Activated CD4-positive, alpha-beta T cell treated with anti-CD3 and anti-CD28 coated beads, Interleukin-2, amount 50 U/mL, for 16 hours (primary cell): ENCODE data around the gene STAG1.

ENCODE experiments used
- DNase-seq: peaks from one replicate; pipeline ENCODE4 v3.0.0-alpha.2; 2020

The STAG1 gene

DNA sequence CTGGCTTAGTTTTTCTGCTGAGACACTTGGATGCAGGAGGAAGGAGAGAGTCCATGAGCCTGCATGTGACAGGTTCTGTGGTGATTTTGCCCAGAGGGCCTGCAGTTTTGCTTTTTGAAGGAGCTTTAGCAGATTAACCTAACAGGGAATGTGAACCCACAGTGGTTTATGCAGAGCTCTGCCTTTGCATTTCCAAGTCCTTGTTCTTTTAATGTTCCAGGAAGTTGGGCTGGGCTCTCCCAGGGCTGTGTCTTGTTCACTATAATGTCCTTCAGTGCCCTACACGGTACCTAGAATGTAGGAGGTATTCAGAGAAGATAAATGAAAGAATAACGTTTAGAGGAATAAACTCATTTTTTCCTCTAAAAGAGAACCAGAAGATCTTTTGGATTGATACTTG, 451.7 kb downstream of the STAG1 start:
- DNase-seq, result no peak

DNA sequence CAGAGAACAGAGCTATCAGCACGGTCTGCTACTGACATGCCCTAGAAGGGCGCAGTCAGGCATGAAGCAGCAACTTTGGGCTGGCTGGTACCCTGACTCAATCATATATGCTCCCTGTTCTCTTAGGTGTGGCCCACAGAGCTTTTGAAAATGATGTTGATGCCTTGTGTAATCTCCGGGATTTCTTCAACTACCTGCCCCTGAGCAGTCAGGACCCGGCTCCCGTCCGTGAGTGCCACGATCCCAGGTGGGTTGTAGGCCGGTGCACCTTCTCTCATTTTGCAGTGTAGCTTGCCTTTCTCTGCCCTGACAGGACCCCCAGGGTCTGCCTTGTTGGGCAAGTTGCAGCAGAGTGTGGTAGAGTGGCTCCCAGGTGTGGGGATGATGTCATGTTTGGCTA, 454.4 kb downstream of the STAG1 start:
- no peak for DNase-seq

DNA sequence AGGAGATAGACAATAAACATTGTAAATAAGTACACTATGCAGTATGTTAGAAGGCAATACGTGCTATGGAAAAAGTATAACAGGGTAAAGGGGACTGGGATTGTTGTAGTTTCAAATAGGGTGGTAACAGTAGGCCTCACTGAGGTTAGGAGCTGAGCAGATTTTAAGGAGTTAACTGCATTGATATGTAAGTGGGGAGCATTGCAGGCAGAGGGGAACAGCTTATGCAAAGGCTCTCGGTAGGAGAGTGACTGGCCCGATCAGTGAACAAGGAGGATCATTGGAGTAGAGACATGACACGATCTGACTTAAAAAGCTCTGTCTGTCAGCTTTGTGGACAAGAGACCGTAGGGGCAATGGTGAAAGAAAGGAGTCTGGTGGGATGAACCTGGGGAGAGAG, 455.2 kb downstream of the STAG1 start:
- no peak for DNase-seq

DNA sequence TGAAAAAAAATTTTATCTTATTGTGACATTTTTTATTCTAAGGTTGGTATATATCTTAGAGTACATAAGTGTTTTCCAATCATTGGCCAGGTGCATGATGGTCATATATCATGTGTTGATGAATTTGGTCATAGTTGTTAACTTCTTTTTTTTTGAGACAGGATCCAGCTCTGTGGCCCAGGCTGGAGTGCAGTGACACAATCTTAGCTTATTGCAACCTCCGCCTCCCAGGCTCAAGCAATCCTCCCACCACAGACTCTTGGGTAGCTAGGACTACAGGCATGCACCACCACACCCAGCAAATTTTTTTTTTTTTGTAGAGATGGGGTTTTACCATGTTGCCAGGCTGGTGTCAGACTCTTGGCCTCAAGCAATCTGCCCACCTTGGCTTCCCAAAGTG, 458.0 kb downstream of the STAG1 start:
- no peak for DNase-seq

DNA sequence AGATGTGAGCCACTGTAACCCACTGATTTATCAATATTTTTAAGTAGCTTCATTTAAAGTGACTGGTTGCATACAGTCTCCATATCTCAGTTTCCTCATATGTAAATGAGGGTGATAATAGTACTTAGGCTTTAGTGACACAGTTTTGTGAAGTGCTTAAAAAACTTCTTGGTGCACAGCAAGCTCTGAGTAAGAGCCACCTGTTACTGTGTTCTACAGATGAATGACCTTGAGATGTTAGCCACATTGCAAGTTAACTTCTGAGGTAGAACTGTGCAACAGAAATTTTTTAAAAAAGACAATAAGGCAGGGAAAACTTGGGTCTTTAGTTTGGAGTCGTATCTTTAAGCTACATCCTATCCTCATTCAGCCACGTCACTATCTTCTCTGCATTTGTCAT, 458.9 kb downstream of the STAG1 start:
- DNase-seq, result no peak

DNA sequence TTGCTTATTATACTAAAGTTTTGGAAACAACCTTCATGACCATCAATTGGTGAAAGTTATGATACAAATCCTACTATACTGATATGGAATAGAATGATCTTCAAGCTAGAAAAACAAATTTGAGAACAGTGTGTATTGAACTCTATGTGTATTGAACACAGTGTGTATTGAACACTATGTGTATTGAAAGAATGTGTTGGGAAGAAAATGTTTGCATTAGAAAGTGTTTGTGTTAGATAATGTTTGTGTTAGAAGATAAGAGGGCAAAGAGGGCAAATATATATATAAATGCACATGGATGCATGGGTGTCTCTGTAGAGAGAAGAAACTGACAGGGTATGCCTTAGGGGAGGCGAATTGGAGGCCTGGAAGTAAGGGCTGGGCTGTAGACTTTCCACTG, 459.7 kb downstream of the STAG1 start:
- no peak for DNase-seq

DNA sequence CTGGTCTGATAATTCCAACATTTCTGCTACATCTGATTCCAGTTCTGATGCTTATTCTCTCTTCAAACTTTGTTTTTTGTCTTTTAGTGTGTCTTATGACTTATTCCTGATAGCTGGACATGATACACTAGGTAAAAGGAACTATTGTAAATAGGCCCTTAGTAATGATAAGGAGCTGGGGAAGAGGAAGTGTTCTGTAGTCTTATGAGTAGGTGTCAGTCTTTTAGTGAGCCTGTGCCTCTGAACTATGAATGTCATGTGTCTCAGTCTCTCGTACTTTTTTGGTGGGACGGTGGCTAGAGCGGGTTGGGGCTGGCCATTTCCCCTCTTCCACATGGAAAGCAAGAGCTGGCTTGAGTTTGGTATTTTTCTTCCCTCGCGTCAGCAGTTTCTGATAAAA, 460.9 kb downstream of the STAG1 start:
- DNase-seq, result no peak
